Left ventricle myocardium superior (tissue), 1 donor: ENCODE measurements around the gene LCE7A. TPM values are rescaled to one million over a fixed set of nuclear protein-coding genes. Genes with fewer than 3 reads are reported as not detected.

Experiments
- ATAC-seq: fragments of 200-7000 bp; cut with Tn5 transposase; one replicate; pipeline ENCODE4 v1.9.1; 2020; ENCODE audit warnings: mild to moderate bottlenecking, moderate library complexity
- DNase-seq: peaks from one replicate; pipeline ENCODE4 v3.0.0-alpha.2; 2020
- intact Hi-C: fragments of 100-400 bp; cut with micrococcal nuclease; formaldehyde crosslinking; loops from one replicate; pipeline ENCODE4 v1.11.0; 2022
- long read RNA-seq: library from polyadenylated mRNA; unstranded; transcript quantifications from one replicate; pipeline ENCODE4 v2.0.0, GENCODE V29; 2021
- total RNA-seq: library from RNA; stranded (reverse); fragmentation: NEBNext Ultra II Directional; extraction: Animal tissue kit (Norgen Biotek cat#: 25700); gene quantifications from one replicate; pipeline ENCODE4 v1.2.1, GENCODE V29; 2021
- donor health status: DM: no; HTN: yes; CAD: no; lungs with severe emphysema.

Gene LCE7A, protein sequence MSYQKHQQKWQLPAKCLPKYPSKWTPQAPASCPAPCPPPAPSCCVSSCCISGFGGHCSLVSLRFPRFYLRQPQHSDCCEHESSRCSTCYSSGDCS
- total RNA-seq, result not detected
- long read RNA-seq, result 0 reads

DNA sequence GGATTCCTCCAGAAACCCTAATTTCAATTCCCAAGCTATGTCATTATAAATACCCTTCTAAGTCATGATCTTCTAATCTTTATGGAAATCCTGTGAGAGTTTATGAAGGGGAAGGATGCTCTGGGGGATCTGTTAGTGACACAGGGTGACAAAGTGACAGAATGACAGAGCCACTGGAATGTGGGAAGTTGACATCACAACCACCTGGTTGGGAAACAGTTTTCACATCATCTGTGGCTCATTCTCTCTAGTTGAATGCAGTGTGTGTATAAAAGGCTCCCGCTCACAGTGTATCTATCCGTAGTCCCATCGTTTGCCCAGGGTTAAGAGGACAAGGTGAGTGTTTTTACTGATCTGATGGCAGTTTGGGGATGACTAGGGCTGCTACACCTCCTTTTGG lies at the start of gene LCE7A:
Gene LCE7A, plus strand, starts transcription at position 301 of the 400 bp plus-strand sequence. CDS start 702 bp downstream, outside the sequence.
- intact Hi-C loops, result no loop called here
- ATAC-seq (no peak), DNase-seq (no peak)

DNA sequence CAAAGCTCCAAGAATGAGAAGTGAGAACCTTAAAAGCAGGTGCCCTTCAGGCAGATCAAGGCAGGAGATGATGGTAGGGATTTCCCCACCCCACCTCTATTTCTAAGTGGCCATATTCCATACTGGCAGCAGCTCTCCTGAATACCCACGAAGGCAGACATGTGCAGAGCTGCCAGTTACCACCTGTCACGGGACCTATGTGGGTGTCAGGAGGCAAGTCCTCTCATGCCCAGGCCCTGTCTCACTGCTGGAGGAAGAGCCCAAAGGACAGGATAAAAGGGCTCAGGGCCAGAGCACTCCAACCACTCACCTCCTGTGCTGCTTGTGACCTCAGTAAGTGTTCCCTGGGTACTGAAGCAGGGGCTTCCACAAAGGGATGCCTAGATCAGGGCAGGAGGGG lies 48.7 kb upstream of the LCE7A start:
- ATAC-seq, result no peak
- DNase-seq, result no peak
- intact Hi-C loops, result no loop called here

DNA sequence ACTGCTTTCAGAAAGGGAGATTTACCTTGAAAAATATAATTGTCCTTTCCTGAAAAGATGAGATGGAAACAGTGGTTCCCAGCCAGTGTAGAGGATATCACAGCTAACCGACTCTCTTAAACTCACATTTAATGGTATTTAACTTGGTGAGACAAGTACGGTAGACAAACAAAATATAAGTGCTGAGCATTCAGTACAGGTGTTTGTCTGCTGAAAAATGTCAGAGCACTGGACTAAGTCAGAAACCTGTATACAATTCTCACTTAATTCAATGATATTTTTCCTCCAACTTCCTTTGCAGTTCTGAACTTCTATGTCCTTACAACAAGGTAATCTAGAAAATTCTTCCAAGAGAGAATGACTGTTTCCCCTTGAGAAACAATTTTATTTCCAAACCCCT lies 48.1 kb upstream of the LCE7A start, which contains the start of gene LCE1B:
Gene LCE1B, plus strand, starts transcription at position 301 of the 400 bp plus-strand sequence. CDS start 476 bp downstream, outside the sequence.
- DNase-seq, result no peak
- ATAC-seq, result no peak
- intact Hi-C loops, result no loop called here

DNA sequence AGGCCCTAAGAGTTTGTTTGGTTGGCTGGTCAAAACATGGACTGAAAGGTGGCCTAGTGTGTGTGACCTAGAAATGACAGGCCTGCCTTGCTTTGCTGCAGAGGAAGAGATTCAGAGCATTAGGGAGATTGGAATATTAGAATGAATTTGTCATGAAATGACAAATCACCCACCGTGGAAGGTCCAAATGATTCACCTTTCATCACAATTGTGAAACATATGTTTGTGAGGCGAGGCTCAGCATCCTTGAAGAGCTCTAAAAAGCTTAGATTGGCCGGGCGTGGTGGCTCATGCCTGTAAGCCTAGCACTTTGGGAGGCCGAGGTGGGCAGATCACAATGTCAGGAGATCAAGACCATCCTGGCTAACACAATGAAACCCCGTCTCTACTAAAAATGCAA lies 42.5 kb upstream of the LCE7A start:
- DNase-seq (no peak), ATAC-seq (no peak)
- intact Hi-C loops, result no loop called here

- DNase-seq, result no peak
- ATAC-seq, result no peak
- intact Hi-C loops, result no loop called here
These were observed 36.5 kb upstream of the LCE7A start for GRCh38 chr1:152823294-152823693.

- DNase-seq (no peak), ATAC-seq (no peak)
- intact Hi-C loops, result no loop called here
These were observed 34.8 kb upstream of the LCE7A start for GRCh38 chr1:152824964-152825363.

DNA sequence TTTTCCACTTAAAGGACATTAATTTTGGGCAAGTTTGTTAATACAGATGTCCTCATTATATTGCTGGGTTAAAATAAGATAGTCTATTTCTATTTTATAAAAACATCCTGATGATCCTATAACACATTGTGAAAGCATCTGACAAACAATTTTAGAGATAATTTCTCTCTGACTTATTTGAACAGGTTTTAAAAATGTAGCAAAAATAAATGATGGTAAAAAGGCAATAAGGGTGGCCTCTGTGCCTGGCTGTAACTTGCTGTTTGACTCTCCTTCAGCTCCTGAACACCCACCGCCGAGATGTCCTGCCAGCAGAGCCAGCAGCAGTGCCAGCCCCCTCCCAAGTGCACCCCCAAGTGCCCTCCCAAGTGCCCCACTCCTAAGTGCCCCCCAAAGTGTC lies 32.6 kb upstream of the LCE7A start, which contains the start of gene LCE1A:
Gene LCE1A, plus strand, starts transcription at position 301 of the 400 bp plus-strand sequence. Its CDS starts 0 bp downstream, at position 301.
- ATAC-seq (no peak), DNase-seq (no peak)
- intact Hi-C loops, result no loop called here

- DNase-seq, result no peak
- intact Hi-C loops, result no loop called here
- ATAC-seq, result no peak
These were observed 22.9 kb upstream of the LCE7A start for GRCh38 chr1:152836870-152837269.

DNA sequence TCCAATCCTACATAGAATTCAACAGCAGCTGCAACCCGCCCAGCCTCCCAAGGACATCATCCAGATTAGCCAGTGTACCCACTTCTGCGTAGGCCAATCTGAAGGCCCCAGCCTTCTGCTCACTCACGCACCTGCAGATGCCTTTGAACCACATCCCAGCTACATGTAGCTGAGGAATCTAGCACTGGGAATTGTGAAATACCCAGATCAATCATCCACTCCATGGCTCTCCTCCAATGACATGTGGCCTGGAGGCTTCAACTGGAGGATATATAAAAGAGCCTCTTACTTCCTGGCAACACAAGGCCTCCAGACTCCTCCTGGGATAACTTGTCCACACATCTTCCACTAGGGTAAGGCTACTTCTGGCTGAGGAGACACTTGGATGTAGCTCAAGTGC lies 17.2 kb upstream of the LCE7A start, which contains the start of gene LCE6A:
Gene LCE6A, plus strand, starts transcription at position 301 of the 400 bp plus-strand sequence. CDS start 665 bp downstream, outside the sequence.
- DNase-seq (no peak), ATAC-seq (no peak)
- intact Hi-C loops, result no loop called here

GRCh38 chr1:152855661-152856060 lies 4.1 kb upstream of the LCE7A start:
- intact Hi-C loops, result no loop called here
- no peak for ATAC-seq
- DNase-seq, result no peak

DNA sequence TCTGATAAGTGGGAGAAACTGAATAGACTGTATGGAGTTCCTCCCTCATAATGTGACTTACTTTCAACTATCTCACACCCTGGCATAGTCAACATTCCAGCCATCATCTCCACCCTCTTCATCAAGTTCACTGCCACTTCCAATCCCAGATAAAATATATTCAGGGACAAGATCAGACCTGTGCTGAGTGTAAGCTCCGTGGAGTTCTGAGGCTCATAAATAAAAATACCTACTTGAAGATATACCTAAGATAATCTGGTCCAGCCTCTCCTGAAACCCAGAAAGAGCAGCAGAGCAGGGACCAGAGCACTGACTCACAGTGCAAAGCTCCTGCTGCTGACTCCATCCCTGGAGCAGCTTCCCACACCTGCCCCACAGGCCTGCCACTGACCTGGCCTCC lies 1.7 kb upstream of the LCE7A start:
- no peak for DNase-seq
- no peak for ATAC-seq

GRCh38 chr1:152860129-152860528 lies 333 bp downstream of the LCE7A start:
- intact Hi-C loops, result no loop called here
- no peak for DNase-seq
- no peak for ATAC-seq

More for the DNA sequence above, 1.7 kb upstream of the LCE7A start:
- intact Hi-C loops, result no loop called here

DNA sequence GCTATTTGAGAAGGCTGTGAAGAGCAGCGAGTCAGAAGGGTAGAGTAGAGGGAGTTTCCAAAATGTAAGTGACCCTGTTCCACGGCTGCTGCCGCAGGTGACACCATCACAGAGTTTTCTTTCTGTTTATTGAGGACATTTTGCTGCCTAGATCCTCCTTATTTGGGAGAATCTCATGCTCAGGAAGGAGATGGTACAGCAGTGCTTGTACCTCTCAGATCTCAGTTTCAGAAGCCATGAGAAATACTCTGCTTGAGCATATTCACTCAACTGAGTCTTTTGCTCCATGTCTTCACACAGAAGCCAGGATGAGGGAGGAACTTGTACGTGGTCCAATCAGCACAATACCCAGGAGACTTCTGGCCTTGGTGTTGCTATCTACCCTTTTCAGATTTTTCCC lies 1.6 kb downstream of the LCE7A start:
- intact Hi-C loops, result no loop called here
- no peak for ATAC-seq
- DNase-seq, result no peak

- intact Hi-C loops, result no loop called here
- ATAC-seq (no peak), DNase-seq (no peak)
These were observed 4.6 kb downstream of the LCE7A start for GRCh38 chr1:152864443-152864842.

DNA sequence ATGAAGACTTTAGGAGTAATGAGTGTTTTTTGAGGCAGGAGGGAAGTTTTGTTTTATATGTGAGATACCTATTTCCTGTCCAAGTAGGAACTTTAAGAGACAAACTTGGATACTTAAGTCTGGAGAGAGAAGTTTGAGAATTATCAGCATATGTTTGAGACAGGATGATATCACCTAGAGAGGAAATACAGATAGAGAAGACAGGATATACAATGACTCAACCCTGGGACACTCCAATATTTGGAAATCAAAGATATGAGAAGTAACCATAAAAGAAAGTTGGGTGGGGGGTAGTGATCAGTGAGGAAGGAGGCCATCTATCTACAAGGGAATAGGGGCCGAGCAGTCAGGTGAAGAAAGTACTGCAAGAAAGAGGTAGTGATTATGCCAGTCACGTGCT lies 6.5 kb downstream of the LCE7A start:
- DNase-seq (no peak), ATAC-seq (no peak)
- intact Hi-C loops, result no loop called here

DNA sequence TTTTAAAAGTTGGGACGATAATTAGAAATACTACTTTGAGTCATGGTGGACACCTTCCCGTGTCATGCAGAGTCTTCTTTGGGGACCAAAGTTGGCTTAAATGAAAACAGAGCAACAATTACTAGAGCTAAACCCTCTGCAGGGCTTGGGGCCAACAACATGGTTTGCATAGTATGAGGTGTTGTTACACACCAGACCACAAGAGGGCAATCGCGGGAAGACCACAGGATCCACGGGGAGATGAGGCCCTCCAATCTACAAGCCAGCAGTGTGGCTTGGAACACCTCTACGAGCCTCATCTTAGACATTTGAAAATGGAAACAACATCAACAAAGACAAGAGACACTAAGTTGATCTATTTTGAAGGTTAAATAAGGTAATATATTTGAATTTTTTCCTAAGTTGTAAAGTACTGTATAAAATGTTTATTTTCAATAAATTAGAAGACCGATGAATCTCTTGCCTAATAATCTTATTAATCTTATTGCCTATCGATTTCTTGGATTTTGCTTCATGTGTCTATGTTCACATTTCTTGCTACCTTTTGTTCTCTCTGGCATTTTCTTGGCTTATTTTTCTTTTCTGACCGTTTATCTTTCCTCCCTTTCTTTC lies 10.1 kb downstream of the LCE7A start:
- ATAC-seq, result peak; percentile 43
- intact Hi-C loops, result no loop called here
- peak; percentile 32 for DNase-seq

DNA sequence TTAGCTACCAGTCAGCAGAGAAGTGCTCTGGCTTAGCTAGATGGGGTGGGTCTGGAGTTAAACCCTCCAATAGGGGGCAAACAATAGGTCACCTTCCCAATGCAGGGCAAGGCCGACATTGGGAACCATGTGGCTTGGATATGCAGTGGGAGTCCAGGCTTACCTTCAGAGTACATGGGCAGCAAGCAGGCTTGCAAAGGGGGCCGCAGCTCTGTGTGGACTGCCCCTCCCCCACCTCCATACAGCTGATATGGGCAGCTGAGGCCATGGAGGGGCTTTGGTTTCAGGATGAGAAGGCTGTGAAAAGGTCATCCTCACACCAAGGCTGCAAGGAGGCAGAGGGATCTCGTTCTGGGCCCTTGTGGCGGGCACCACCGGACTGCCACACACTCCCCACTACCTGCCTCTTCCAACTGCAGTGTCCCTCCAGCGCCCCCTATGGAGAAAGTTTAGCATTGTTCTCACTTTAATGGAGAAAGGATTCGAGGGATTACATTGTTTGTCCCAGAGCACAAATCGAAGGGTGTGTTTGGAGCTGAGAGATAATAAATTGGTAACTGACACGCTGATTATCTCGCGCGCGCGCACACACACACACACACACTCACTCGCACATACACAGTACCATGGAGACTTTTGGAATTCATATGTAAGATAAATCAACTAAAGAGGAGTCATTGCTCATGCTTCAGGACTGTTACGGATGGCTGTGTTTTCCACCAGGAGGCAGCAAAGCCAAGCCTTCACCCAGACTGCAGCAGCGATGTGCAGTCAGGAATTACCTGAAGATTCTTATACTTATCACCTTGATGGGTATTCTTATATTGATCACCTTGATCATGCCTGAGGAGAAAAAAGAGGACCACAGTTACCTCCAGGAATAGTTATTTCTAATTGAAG lies 11.3 kb downstream of the LCE7A start:
- ATAC-seq (no peak), DNase-seq (no peak)
- intact Hi-C loops, result no loop called here

GRCh38 chr1:152871731-152872126 lies 11.9 kb downstream of the LCE7A start:
- ATAC-seq, result no peak
- intact Hi-C loops, result no loop called here

GRCh38 chr1:152873495-152873894 lies 13.7 kb downstream of the LCE7A start:
- intact Hi-C loops, result no loop called here
- ATAC-seq (no peak), DNase-seq (no peak)

More at GRCh38 chr1:152871731-152872126, 11.9 kb downstream of the LCE7A start:
- DNase-seq, result no peak

GRCh38 chr1:152876827-152877226 lies 17.0 kb downstream of the LCE7A start:
- DNase-seq (no peak), ATAC-seq (no peak)
- intact Hi-C loops, result no loop called here
